WTC11 (cell line): Measurements from ENCODE around the gene FXYD6. TPM values are rescaled to one million over a fixed set of nuclear protein-coding genes. Genes with fewer than 3 reads are reported as not detected.

Experiments used
- ATAC-seq: fragments of 200-7000 bp; cut with Tn5 transposase; 2 replicates; pipeline ENCODE4 v1.10.0; 2021; ENCODE audit warnings: mild to moderate bottlenecking, moderate library complexity
- CTCF ChIA-PET: fragments of 300-600 bp; sonication (Branson Sonifier 250); formaldehyde crosslinking; loops from one replicate; lab custom pipeline; 2021; ENCODE audit warnings: antibody characterized with exemption; lab: Charles Lee
- POLR2A ChIA-PET: fragments of 350-600 bp; sonication (Branson Sonifier 250); formaldehyde crosslinking; loops from one replicate; lab custom pipeline; 2021; ENCODE audit warnings: antibody characterized with exemption; lab: Charles Lee
- DNase-seq: peaks from one replicate; pipeline ENCODE4 v3.0.0; 2021; ENCODE audit warnings: low spot score
- H3K27ac Mint-ChIP-seq: 2 replicates; pipeline ENCODE4 v1.8.0; 2021; ENCODE audit warnings: mixed read lengths
- H3K27me3 Mint-ChIP-seq: 2 replicates; pipeline ENCODE4 v1.8.0; 2021; ENCODE audit warnings: low read depth, mild to moderate bottlenecking, moderate library complexity, mixed read lengths
- H3K36me3 Mint-ChIP-seq: 2 replicates; pipeline ENCODE4 v1.8.0; 2021; ENCODE audit warnings: mixed read lengths
- H3K4me1 Mint-ChIP-seq: 2 replicates; pipeline ENCODE4 v1.8.0; 2022; ENCODE audit warnings: mixed read lengths
- H3K4me3 Mint-ChIP-seq: 2 replicates; pipeline ENCODE4 v1.8.0; 2021; ENCODE audit warnings: mild to moderate bottlenecking, moderate library complexity, mixed read lengths
- H3K9me3 Mint-ChIP-seq: 2 replicates; pipeline ENCODE4 v1.8.0; 2021; ENCODE audit warnings: mixed read lengths
- ATF3 ChIP-seq: sonication (generic); formaldehyde crosslinking; conservative IDR thresholded peaks from 2 replicates; pipeline ENCODE4 v1.8.1; 2022; ENCODE audit warnings: mild to moderate bottlenecking, missing genetic modification reagents
- CTCF ChIP-seq: fragments of 200-600 bp; IDR thresholded peaks from 2 replicates; pipeline ENCODE4 v1.8.0; 2022; ENCODE audit warnings: antibody characterized with exemption
- EMX1 ChIP-seq: fragments of 250-450 bp; sonication (Bioruptor Pico); IDR thresholded peaks from 2 replicates; pipeline ENCODE4 v1.8.0; 2021; ENCODE audit warnings: mild to moderate bottlenecking
- RORB ChIP-seq: fragments of 250-450 bp; sonication (Bioruptor Pico); IDR thresholded peaks from 2 replicates; pipeline ENCODE4 v1.9.0; 2021; ENCODE audit warnings: mild to moderate bottlenecking
- SP1 ChIP-seq: sonication (generic); formaldehyde crosslinking; conservative IDR thresholded peaks from 2 replicates; pipeline ENCODE4 v1.8.1; 2022; ENCODE audit warnings: missing genetic modification reagents
- TEAD1 ChIP-seq: sonication (generic); formaldehyde crosslinking; IDR thresholded peaks from 2 replicates; pipeline ENCODE4 v1.8.0; 2022; ENCODE audit warnings: mild to moderate bottlenecking, missing genetic modification reagents
- USF1 ChIP-seq: sonication (generic); formaldehyde crosslinking; IDR thresholded peaks from 2 replicates; pipeline ENCODE4 v1.8.0; 2022; ENCODE audit warnings: mild to moderate bottlenecking, missing genetic modification reagents
- ZNF263 ChIP-seq: sonication (generic); formaldehyde crosslinking; IDR thresholded peaks from 2 replicates; pipeline ENCODE4 v1.8.1; 2022; ENCODE audit warnings: low read depth, mild to moderate bottlenecking, moderate library complexity, missing genetic modification reagents
- total RNA-seq: library from RNA; stranded (reverse); gene quantifications from 3 replicates; pipeline ENCODE4 v1.2.3, GENCODE V29; 2021
- TF ChIP-seq, protein P1 (sequence below): sonication (generic); formaldehyde crosslinking; IDR thresholded peaks from 2 replicates; pipeline ENCODE4 v1.8.0; 2023; ENCODE audit warnings: missing genetic modification reagents, mild to moderate bottlenecking, borderline replicate concordance
- TF ChIP-seq, protein P2 (sequence below): sonication (generic); formaldehyde crosslinking; IDR thresholded peaks from 2 replicates; pipeline ENCODE4 v1.8.1; 2023; ENCODE audit warnings: mild to moderate bottlenecking, missing genetic modification reagents, moderate library complexity
- TF ChIP-seq, protein P3 (sequence below): sonication (generic); formaldehyde crosslinking; IDR thresholded peaks from 2 replicates; pipeline ENCODE4 v1.8.1; 2023; ENCODE audit warnings: mild to moderate bottlenecking, missing genetic modification reagents
- TF ChIP-seq, protein P4 (sequence below): sonication (generic); formaldehyde crosslinking; IDR thresholded peaks from 2 replicates; pipeline ENCODE4 v1.8.0; 2023; ENCODE audit warnings: mild to moderate bottlenecking, missing genetic modification reagents
- TF ChIP-seq, protein P5 (sequence below): fragments of 250-450 bp; sonication (Bioruptor Pico); IDR thresholded peaks from 2 replicates; pipeline ENCODE4 v1.8.0; 2021; ENCODE audit warnings: mild to moderate bottlenecking
- TF ChIP-seq, protein P6 (sequence below): sonication (generic); formaldehyde crosslinking; IDR thresholded peaks from 2 replicates; pipeline ENCODE4 v1.8.1; 2023; ENCODE audit warnings: mild to moderate bottlenecking, missing genetic modification reagents, moderate library complexity
- TF ChIP-seq, protein P7 (sequence below): sonication (generic); formaldehyde crosslinking; IDR thresholded peaks from 2 replicates; pipeline ENCODE4 v1.8.1; 2022; ENCODE audit warnings: low read depth, mild to moderate bottlenecking, moderate library complexity, missing genetic modification reagents, borderline replicate concordance

FXYD6 gene
- total RNA-seq, 1 experiment from 2014 or later, result 26.2 TPM

DNA sequence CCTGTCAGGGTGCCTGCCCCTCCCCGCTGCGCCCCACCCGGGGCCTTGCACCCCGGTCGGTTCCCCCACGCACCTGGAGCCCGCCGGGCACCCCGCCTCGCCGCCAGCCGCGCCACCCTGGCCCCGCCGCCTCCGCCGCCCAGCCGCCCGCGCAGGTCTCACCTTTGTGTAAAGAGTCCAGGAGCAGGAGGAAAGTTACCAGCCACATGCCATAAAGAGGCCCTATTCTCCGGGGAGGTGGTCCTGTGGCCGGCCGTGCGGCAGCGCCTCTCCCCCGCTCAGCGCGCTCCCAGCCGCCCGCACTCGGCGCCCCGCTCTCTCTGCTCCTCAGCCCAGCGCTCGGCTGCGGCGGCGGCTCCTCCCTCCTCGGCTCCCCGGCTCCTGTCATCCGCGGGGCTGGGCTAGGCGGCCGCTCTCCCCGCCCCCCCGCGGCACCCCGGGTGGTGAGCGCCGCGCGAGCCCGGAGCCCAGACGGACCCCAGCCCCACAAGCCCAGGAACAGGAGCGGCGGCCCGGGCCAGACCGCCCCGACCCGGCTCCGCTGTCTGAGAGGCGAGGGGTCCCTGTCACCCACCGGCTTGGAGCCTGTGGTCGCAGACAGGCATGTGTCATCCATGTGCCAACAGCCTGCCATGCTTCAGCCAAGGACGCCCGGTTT lies 79.5 kb downstream of the FXYD6 start, which contains the start of gene DSCAML1:
TSS of gene DSCAML1 (minus strand) at position 345 of the 658 bp plus-strand sequence. CDS start at position 208, 137 bp downstream.
- Mint-ChIP-seq H3K36me3 (no peaks in the 10 kb centered on the region), H3K27ac (no peak within 1 kb of the TSS), H3K27me3 (peaks cover 73% of the 10 kb centered on the region), H3K4me1 (peaks cover 15% of the 10 kb centered on the region), H3K4me3 (peak within 1 kb of the TSS; percentile 74), H3K9me3 (no peaks in the 10 kb centered on the region)
- POLR2A ChIA-PET, result interaction anchor here (0.7 kb wide), 1 partner anchor 10 kb away, joined by 3 read pairs; no protein-coding TSS in a partner anchor
- ATAC-seq (peak; percentile 74), DNase-seq (peak; percentile 66)
- CTCF ChIA-PET, result interaction anchor here (0.9 to 3.4 kb wide), 3 partner anchors 12 to 371 kb away, joined by 3 to 23 read pairs (median 4); no protein-coding TSS in a partner anchor
- TF ChIP-seq, protein P1, sequence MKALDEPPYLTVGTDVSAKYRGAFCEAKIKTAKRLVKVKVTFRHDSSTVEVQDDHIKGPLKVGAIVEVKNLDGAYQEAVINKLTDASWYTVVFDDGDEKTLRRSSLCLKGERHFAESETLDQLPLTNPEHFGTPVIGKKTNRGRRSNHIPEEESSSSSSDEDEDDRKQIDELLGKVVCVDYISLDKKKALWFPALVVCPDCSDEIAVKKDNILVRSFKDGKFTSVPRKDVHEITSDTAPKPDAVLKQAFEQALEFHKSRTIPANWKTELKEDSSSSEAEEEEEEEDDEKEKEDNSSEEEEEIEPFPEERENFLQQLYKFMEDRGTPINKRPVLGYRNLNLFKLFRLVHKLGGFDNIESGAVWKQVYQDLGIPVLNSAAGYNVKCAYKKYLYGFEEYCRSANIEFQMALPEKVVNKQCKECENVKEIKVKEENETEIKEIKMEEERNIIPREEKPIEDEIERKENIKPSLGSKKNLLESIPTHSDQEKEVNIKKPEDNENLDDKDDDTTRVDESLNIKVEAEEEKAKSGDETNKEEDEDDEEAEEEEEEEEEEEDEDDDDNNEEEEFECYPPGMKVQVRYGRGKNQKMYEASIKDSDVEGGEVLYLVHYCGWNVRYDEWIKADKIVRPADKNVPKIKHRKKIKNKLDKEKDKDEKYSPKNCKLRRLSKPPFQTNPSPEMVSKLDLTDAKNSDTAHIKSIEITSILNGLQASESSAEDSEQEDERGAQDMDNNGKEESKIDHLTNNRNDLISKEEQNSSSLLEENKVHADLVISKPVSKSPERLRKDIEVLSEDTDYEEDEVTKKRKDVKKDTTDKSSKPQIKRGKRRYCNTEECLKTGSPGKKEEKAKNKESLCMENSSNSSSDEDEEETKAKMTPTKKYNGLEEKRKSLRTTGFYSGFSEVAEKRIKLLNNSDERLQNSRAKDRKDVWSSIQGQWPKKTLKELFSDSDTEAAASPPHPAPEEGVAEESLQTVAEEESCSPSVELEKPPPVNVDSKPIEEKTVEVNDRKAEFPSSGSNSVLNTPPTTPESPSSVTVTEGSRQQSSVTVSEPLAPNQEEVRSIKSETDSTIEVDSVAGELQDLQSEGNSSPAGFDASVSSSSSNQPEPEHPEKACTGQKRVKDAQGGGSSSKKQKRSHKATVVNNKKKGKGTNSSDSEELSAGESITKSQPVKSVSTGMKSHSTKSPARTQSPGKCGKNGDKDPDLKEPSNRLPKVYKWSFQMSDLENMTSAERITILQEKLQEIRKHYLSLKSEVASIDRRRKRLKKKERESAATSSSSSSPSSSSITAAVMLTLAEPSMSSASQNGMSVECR, result no peak
- TF ChIP-seq EMX1 (CRISPR knock-in tag) (no peak), ZNF263 (CRISPR knock-in tag) (no peak), ATF3 (no peak)
- TF ChIP-seq, protein P2, sequence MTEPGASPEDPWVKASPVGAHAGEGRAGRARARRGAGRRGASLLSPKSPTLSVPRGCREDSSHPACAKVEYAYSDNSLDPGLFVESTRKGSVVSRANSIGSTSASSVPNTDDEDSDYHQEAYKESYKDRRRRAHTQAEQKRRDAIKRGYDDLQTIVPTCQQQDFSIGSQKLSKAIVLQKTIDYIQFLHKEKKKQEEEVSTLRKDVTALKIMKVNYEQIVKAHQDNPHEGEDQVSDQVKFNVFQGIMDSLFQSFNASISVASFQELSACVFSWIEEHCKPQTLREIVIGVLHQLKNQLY (CRISPR knock-in tag), result no peak
- TF ChIP-seq, protein P3, sequence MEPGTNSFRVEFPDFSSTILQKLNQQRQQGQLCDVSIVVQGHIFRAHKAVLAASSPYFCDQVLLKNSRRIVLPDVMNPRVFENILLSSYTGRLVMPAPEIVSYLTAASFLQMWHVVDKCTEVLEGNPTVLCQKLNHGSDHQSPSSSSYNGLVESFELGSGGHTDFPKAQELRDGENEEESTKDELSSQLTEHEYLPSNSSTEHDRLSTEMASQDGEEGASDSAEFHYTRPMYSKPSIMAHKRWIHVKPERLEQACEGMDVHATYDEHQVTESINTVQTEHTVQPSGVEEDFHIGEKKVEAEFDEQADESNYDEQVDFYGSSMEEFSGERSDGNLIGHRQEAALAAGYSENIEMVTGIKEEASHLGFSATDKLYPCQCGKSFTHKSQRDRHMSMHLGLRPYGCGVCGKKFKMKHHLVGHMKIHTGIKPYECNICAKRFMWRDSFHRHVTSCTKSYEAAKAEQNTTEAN (CRISPR knock-in tag), result no peak
- TF ChIP-seq, protein P4, sequence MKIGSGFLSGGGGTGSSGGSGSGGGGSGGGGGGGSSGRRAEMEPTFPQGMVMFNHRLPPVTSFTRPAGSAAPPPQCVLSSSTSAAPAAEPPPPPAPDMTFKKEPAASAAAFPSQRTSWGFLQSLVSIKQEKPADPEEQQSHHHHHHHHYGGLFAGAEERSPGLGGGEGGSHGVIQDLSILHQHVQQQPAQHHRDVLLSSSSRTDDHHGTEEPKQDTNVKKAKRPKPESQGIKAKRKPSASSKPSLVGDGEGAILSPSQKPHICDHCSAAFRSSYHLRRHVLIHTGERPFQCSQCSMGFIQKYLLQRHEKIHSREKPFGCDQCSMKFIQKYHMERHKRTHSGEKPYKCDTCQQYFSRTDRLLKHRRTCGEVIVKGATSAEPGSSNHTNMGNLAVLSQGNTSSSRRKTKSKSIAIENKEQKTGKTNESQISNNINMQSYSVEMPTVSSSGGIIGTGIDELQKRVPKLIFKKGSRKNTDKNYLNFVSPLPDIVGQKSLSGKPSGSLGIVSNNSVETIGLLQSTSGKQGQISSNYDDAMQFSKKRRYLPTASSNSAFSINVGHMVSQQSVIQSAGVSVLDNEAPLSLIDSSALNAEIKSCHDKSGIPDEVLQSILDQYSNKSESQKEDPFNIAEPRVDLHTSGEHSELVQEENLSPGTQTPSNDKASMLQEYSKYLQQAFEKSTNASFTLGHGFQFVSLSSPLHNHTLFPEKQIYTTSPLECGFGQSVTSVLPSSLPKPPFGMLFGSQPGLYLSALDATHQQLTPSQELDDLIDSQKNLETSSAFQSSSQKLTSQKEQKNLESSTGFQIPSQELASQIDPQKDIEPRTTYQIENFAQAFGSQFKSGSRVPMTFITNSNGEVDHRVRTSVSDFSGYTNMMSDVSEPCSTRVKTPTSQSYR (CRISPR knock-in tag), result no peak
- TF ChIP-seq, protein P5, sequence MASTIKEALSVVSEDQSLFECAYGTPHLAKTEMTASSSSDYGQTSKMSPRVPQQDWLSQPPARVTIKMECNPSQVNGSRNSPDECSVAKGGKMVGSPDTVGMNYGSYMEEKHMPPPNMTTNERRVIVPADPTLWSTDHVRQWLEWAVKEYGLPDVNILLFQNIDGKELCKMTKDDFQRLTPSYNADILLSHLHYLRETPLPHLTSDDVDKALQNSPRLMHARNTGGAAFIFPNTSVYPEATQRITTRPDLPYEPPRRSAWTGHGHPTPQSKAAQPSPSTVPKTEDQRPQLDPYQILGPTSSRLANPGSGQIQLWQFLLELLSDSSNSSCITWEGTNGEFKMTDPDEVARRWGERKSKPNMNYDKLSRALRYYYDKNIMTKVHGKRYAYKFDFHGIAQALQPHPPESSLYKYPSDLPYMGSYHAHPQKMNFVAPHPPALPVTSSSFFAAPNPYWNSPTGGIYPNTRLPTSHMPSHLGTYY (CRISPR knock-in tag), result no peak

DNA sequence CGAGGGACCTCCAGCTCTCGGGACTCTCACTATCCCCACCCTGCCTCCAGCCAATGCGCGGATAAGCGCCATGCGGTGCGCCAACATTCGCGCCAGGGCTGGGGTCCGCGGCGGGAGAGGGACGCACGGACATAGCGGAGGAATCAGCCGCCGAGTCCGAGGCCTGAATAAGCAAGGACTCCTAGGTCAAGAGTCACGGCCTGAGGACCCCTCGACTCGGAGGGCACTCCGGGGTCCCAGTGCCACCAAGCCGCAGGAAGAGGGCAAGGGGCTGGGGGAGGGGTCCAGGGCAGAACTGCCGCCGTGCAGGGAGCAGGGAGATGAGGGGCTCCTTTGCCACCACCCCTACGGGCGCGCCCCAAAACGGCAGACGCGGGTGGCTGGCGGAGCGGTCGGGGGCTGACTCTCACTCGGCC lies 80.0 kb downstream of the FXYD6 start:
- Mint-ChIP-seq H3K4me1 (peaks cover 15% of the 10 kb centered on the region), H3K27me3 (peaks cover 73% of the 10 kb centered on the region), H3K36me3 (no peaks in the 10 kb centered on the region), H3K9me3 (no peaks in the 10 kb centered on the region), H3K4me3 (peak overlapping the region; percentile 74), H3K27ac (no peak overlapping the region)
- peak; percentile 7; the same call in 1 of the 2 replicates for ATAC-seq
- ChIA-PET POLR2A (no interaction called here), CTCF (no interaction called here)
- DNase-seq, result no peak
- no peak for TF ChIP-seq TEAD1 (CRISPR knock-in tag)
- TF ChIP-seq CTCF, result no peak
- no peak for TF ChIP-seq RORB (CRISPR knock-in tag)
- no peak for TF ChIP-seq USF1 (CRISPR knock-in tag)
- no peak for TF ChIP-seq SP1
- TF ChIP-seq, protein P6, sequence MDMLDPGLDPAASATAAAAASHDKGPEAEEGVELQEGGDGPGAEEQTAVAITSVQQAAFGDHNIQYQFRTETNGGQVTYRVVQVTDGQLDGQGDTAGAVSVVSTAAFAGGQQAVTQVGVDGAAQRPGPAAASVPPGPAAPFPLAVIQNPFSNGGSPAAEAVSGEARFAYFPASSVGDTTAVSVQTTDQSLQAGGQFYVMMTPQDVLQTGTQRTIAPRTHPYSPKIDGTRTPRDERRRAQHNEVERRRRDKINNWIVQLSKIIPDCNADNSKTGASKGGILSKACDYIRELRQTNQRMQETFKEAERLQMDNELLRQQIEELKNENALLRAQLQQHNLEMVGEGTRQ (CRISPR knock-in tag), result no peak
- TF ChIP-seq, protein P5 (CRISPR knock-in tag), result no peak
- TF ChIP-seq, protein P7, sequence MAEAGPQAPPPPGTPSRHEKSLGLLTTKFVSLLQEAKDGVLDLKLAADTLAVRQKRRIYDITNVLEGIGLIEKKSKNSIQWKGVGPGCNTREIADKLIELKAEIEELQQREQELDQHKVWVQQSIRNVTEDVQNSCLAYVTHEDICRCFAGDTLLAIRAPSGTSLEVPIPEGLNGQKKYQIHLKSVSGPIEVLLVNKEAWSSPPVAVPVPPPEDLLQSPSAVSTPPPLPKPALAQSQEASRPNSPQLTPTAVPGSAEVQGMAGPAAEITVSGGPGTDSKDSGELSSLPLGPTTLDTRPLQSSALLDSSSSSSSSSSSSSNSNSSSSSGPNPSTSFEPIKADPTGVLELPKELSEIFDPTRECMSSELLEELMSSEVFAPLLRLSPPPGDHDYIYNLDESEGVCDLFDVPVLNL (CRISPR knock-in tag), result 0 out of 2 replicates have a peak, but pooled peaks have one; percentile 55
